HepG2 (cell line): ENCODE results near the gene C14orf93. TPM values are rescaled to one million over a fixed set of nuclear protein-coding genes. Genes with fewer than 3 reads are reported as not detected.

Experiments
- ATF7-NPFF ChIP-seq: sonication (generic); formaldehyde crosslinking; IDR thresholded peaks from 2 replicates; pipeline ENCODE4 v1.8.1; 2023; ENCODE audit warnings: mild to moderate bottlenecking, low read depth, missing genetic modification reagents, moderate library complexity
- BRCA1 ChIP-seq: sonication (generic); formaldehyde crosslinking; IDR thresholded peaks from 2 replicates; pipeline ENCODE4 v1.4.0; 2020; ENCODE audit warnings: missing genetic modification reagents
- CREM ChIP-seq, 2 experiments: sonication (generic) in 1 of 2; formaldehyde crosslinking in 1 of 2; IDR thresholded peaks; 2 replicates each; pipeline versions ENCODE4 v1.4.0 to v1.6.1; 2016 to 2020; ENCODE audit warnings: antibody characterized with exemption in 1 of 2, mild to moderate bottlenecking in 1 of 2, missing genetic modification reagents in 1 of 2
- DPF2 ChIP-seq: sonication (generic); formaldehyde crosslinking; IDR thresholded peaks from 2 replicates; pipeline ENCODE4 v1.4.0; 2020; ENCODE audit warnings: mild to moderate bottlenecking, low read depth, missing genetic modification reagents, borderline replicate concordance
- KDM3A ChIP-seq: IDR thresholded peaks from 2 replicates; pipeline ENCODE4 v1.6.1; 2018; ENCODE audit warnings: low read depth, missing compliant biosample characterization
- MAFK ChIP-seq, 2 experiments: IDR thresholded peaks in 1 of 2; conservative IDR thresholded peaks in 1 of 2; 2 replicates each; pipeline ENCODE4 v1.6.1; 2011; ENCODE audit warnings: improper control_type of control experiment in 2 of 2, low read length in 2 of 2
- MIER2 ChIP-seq: IDR thresholded peaks from 2 replicates; pipeline ENCODE4 v1.6.1; 2016; ENCODE audit warnings: missing biosample characterization, missing genetic modification reagents
- PCBP1 ChIP-seq: fragments of 200-400 bp; formaldehyde crosslinking; IDR thresholded peaks from 2 replicates; pipeline ENCODE4 v1.6.1; 2017; ENCODE audit warnings: mild to moderate bottlenecking, low read depth, low read length, borderline replicate concordance
- POLR2AphosphoS5 ChIP-seq: IDR thresholded peaks from 2 replicates; pipeline ENCODE4 v1.6.1; 2012; ENCODE audit warnings: low read depth, low read length
- SNRNP70 ChIP-seq: fragments of 200-400 bp; formaldehyde crosslinking; IDR thresholded peaks from 2 replicates; pipeline ENCODE4 v1.6.1; 2017; ENCODE audit warnings: mild to moderate bottlenecking, low read depth, low read length, moderate library complexity
- TOPORS ChIP-seq: sonication (generic); formaldehyde crosslinking; IDR thresholded peaks from 2 replicates; pipeline ENCODE4 v1.8.0; 2023; ENCODE audit warnings: mild to moderate bottlenecking, missing genetic modification reagents
- ZBTB8A ChIP-seq: sonication (generic); formaldehyde crosslinking; IDR thresholded peaks from 2 replicates; pipeline ENCODE4 v1.4.0; 2020; ENCODE audit warnings: mild to moderate bottlenecking, low read depth, missing genetic modification reagents, borderline replicate concordance
- polyA plus RNA-seq, 8 experiments: library from polyadenylated mRNA; depleted of rRNA in 3 of 8; stranded (reverse) in 7 of 8; unstranded in 1 of 8; fragments of >200 nt; fragmentation: Illumina TruSeq in 4 of 8; extraction: Trizol in 4 of 8; gene quantifications; 2 replicates each; pipeline versions ENCODE4 v1.2.1 to v1.2.3, GENCODE V29; 2011 to 2016; ENCODE audit warnings: low read depth in 4 of 8, missing spikeins in 1 of 8, mixed read lengths in 1 of 8; ENCODE audit not compliant: insufficient read depth in 1 of 8
- total RNA-seq, 5 experiments: library from RNA; depleted of rRNA; stranded (reverse); fragments of >200 nt; fragmentation: Illumina TruSeq; extraction: Trizol; gene quantifications; 2 replicates each; pipeline ENCODE4 v1.2.3, GENCODE V29; 2016; ENCODE audit warnings: low read depth in 1 of 5
- TF ChIP-seq, protein P1 (sequence below): sonication (generic); formaldehyde crosslinking; IDR thresholded peaks from 2 replicates; pipeline ENCODE4 v1.5.1; 2020; ENCODE audit warnings: missing genetic modification reagents, mild to moderate bottlenecking, borderline replicate concordance
- TF ChIP-seq, protein P2 (sequence below): sonication (generic); formaldehyde crosslinking; IDR thresholded peaks from 2 replicates; pipeline ENCODE4 v1.5.0; 2020; ENCODE audit warnings: missing genetic modification reagents, mild to moderate bottlenecking, borderline replicate concordance
- TF ChIP-seq, protein P3 (sequence below): sonication (generic); formaldehyde crosslinking; IDR thresholded peaks from 2 replicates; pipeline ENCODE4 v1.9.0; 2021; ENCODE audit warnings: missing genetic modification reagents, borderline replicate concordance
- TF ChIP-seq, protein P4 (sequence below): sonication (generic); formaldehyde crosslinking; IDR thresholded peaks from 2 replicates; pipeline ENCODE4 v1.8.1; 2022; ENCODE audit warnings: low read depth, mild to moderate bottlenecking, missing genetic modification reagents
- TF ChIP-seq, protein P5 (sequence below), 2 experiments: sonication (generic) in 1 of 2; formaldehyde crosslinking in 1 of 2; IDR thresholded peaks; 2 replicates each; pipeline versions ENCODE4 v1.5.1 to v1.6.1; 2011 to 2020; ENCODE audit warnings: borderline replicate concordance in 1 of 2, low read depth in 1 of 2, low read length in 1 of 2, mild to moderate bottlenecking in 1 of 2, missing genetic modification reagents in 1 of 2, moderate library complexity in 1 of 2

C14orf93 gene
- total and polyA plus RNA-seq, 2 of the 13 experiments (the other 11 are each of a cell fraction or from before 2014, with no cell fraction given): 11.4 to 22.5 TPM

DNA sequence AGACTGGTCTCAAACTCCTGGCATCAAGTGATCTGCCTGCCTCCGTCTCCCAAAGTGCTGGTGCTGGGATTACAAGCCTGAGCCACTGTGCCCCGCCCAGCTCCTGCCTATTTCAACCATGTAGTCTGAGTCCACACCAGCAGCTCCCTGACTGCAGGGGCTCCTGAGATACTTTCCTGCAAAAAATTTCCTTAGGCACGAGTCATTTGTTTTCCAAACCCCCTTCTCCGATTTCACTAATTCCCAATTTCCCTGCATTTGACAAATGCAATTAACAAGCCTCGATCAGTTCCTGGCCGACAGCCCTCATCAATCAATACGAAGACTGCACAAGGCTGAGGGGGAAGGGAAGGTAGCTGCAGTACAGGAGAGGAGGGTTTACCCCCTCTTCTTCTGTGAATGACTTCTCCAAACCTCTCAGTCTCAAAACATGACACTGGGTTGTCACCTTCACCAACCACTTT is 14.7 kb upstream of the C14orf93 start (continued):
- TF ChIP-seq, protein P1, sequence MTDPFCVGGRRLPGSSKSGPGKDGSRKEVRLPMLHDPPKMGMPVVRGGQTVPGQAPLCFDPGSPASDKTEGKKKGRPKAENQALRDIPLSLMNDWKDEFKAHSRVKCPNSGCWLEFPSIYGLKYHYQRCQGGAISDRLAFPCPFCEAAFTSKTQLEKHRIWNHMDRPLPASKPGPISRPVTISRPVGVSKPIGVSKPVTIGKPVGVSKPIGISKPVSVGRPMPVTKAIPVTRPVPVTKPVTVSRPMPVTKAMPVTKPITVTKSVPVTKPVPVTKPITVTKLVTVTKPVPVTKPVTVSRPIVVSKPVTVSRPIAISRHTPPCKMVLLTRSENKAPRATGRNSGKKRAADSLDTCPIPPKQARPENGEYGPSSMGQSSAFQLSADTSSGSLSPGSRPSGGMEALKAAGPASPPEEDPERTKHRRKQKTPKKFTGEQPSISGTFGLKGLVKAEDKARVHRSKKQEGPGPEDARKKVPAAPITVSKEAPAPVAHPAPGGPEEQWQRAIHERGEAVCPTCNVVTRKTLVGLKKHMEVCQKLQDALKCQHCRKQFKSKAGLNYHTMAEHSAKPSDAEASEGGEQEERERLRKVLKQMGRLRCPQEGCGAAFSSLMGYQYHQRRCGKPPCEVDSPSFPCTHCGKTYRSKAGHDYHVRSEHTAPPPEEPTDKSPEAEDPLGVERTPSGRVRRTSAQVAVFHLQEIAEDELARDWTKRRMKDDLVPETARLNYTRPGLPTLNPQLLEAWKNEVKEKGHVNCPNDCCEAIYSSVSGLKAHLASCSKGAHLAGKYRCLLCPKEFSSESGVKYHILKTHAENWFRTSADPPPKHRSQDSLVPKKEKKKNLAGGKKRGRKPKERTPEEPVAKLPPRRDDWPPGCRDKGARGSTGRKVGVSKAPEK (CRISPR knock-in tag): no peak
- TF ChIP-seq KDM3A (CRISPR knock-in tag) (no peak), BRCA1 (CRISPR knock-in tag) (no peak), MIER2 (CRISPR knock-in tag) (no peak), SNRNP70 (no peak), DPF2 (CRISPR knock-in tag) (no peak), ZBTB8A (no peak), CREM (IDR thresholded peaks at IDR 0.05) (no peak), CREM (CRISPR knock-in tag; IDR thresholded peaks at IDR 0.05) (no peak), POLR2AphosphoS5 (no peak), ATF7-NPFF (CRISPR knock-in tag) (no peak), PCBP1 (no peak), TOPORS (CRISPR knock-in tag) (0 out of 2 replicates have a peak, but pooled peaks have one; percentile 47), MAFK (conservative IDR thresholded peaks at IDR 0.05 in 1 of 2, IDR thresholded peaks at IDR 0.05 in 1 of 2; ENCODE audit: low read length in 2 of 2) (no peak)
- TF ChIP-seq, protein P2, sequence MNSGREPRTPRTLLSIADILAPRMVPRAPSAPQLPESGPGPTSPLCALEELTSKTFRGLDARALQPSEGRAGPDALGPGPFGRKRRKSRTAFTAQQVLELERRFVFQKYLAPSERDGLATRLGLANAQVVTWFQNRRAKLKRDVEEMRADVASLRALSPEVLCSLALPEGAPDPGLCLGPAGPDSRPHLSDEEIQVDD (CRISPR knock-in tag): no peak
- TF ChIP-seq, protein P3, sequence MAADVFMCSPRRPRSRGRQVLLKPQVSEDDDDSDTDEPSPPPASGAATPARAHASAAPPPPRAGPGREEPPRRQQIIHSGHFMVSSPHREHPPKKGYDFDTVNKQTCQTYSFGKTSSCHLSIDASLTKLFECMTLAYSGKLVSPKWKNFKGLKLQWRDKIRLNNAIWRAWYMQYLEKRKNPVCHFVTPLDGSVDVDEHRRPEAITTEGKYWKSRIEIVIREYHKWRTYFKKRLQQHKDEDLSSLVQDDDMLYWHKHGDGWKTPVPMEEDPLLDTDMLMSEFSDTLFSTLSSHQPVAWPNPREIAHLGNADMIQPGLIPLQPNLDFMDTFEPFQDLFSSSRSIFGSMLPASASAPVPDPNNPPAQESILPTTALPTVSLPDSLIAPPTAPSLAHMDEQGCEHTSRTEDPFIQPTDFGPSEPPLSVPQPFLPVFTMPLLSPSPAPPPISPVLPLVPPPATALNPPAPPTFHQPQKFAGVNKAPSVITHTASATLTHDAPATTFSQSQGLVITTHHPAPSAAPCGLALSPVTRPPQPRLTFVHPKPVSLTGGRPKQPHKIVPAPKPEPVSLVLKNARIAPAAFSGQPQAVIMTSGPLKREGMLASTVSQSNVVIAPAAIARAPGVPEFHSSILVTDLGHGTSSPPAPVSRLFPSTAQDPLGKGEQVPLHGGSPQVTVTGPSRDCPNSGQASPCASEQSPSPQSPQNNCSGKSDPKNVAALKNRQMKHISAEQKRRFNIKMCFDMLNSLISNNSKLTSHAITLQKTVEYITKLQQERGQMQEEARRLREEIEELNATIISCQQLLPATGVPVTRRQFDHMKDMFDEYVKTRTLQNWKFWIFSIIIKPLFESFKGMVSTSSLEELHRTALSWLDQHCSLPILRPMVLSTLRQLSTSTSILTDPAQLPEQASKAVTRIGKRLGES (CRISPR knock-in tag): no peak
- TF ChIP-seq, protein P4, sequence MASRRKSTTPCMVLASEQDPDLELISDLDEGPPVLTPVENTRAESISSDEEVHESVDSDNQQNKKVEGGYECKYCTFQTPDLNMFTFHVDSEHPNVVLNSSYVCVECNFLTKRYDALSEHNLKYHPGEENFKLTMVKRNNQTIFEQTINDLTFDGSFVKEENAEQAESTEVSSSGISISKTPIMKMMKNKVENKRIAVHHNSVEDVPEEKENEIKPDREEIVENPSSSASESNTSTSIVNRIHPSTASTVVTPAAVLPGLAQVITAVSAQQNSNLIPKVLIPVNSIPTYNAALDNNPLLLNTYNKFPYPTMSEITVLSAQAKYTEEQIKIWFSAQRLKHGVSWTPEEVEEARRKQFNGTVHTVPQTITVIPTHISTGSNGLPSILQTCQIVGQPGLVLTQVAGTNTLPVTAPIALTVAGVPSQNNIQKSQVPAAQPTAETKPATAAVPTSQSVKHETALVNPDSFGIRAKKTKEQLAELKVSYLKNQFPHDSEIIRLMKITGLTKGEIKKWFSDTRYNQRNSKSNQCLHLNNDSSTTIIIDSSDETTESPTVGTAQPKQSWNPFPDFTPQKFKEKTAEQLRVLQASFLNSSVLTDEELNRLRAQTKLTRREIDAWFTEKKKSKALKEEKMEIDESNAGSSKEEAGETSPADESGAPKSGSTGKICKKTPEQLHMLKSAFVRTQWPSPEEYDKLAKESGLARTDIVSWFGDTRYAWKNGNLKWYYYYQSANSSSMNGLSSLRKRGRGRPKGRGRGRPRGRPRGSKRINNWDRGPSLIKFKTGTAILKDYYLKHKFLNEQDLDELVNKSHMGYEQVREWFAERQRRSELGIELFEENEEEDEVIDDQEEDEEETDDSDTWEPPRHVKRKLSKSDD (CRISPR knock-in tag): 0 out of 2 replicates have a peak, but pooled peaks have one; percentile 37
- TF ChIP-seq, protein P5, sequence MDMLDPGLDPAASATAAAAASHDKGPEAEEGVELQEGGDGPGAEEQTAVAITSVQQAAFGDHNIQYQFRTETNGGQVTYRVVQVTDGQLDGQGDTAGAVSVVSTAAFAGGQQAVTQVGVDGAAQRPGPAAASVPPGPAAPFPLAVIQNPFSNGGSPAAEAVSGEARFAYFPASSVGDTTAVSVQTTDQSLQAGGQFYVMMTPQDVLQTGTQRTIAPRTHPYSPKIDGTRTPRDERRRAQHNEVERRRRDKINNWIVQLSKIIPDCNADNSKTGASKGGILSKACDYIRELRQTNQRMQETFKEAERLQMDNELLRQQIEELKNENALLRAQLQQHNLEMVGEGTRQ (IDR thresholded peaks at IDR 0.05; ENCODE audit: low read depth, low read length): no peak
- TF ChIP-seq, protein P5 (CRISPR knock-in tag; IDR thresholded peaks at IDR 0.05; ENCODE audit: borderline replicate concordance): no peak
